ENCODE measurements around the gene TMCC1. TPM values are rescaled to one million over a fixed set of nuclear protein-coding genes. Genes with fewer than 3 reads are reported as not detected.

Gene TMCC1
- 10 to 100 TPM; 12.7 to 14.2 (median 14.1) TPM for total RNA-seq

GRCh38 chr3:129893581-129894070, at the start of gene TMCC1:
TSS of gene TMCC1 (minus strand) at chr3:129893711.
- H3K36me3 Mint-ChIP-seq (ENCODE audit: insufficient read depth), result peaks cover 2% of the 10 kb centered on the region
- peaks cover 40% of the 10 kb centered on the region for H3K4me1 Mint-ChIP-seq (ENCODE audit: low read depth)
- ATAC-seq (peak; percentile 91 to 93), DNase-seq (peak; percentile 88)
- peaks cover 2% of the 10 kb centered on the region for H3K27me3 Mint-ChIP-seq (ENCODE audit: low read depth)
- H3K9me3 Mint-ChIP-seq, result no peaks in the 10 kb centered on the region
- H3K4me3 Mint-ChIP-seq, result peak within 1 kb of the TSS; percentile 89

DNA sequence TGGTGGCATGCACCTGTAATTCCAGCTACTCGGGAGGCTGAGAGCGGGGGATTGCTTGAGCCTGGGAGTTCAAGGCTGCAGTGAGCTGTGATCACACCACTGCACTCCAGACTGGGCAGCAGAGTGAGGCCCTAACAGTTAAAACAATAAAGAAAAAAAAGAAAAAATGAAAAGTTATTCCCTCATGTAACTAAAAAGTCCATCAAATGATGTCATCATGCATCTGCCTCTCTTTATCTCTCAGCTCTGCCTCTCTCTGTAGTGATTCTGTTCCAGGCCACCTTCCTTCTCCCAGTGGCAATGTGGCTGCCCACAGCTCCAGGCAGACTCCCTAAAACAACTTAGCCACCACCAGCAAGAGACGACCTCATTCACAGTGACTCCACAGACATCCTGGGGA, 49.5 kb upstream of the TMCC1 start:
- DNase-seq, result no peak
- no peaks in the 10 kb centered on the region for H3K36me3 Mint-ChIP-seq (ENCODE audit: insufficient read depth)
- ATAC-seq, result no peak
- H3K27me3 Mint-ChIP-seq (ENCODE audit: low read depth), result peaks cover 9% of the 10 kb centered on the region
- H3K4me3 Mint-ChIP-seq, result no peak overlapping the region
- no peaks in the 10 kb centered on the region for H3K4me1 Mint-ChIP-seq (ENCODE audit: low read depth)
- no peaks in the 10 kb centered on the region for H3K9me3 Mint-ChIP-seq

DNA sequence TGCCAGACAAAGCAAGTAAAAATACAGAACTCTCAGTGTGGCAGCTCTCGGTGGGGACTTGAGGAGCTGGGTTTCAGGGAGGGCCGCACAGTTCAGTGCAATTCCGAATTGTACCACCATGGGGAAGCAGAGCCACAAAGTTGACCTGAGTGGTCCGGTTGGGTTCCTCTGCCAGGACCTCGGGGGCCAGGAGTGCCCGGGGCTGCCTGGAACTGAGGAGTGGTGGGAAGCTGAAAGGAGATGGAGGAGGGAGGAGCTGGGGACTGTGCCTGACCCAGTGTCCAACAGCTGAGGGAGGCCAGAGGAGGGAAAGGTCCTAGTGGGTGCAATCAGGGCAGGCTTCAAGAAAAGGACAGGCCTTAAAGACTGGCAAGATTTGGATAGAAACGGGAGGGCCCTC, 48.8 kb upstream of the TMCC1 start:
- DNase-seq (peak; percentile 11), ATAC-seq (peak; percentile 55 to 58)
- Mint-ChIP-seq H3K4me3 (no peak overlapping the region), H3K27me3 (ENCODE audit: low read depth) (peaks cover 7% of the 10 kb centered on the region), H3K9me3 (no peaks in the 10 kb centered on the region), H3K36me3 (ENCODE audit: insufficient read depth) (no peaks in the 10 kb centered on the region), H3K4me1 (ENCODE audit: low read depth) (peaks cover 2% of the 10 kb centered on the region)

GRCh38 chr3:129940086-129940485, 46.6 kb upstream of the TMCC1 start:
- DNase-seq, result no peak
- H3K36me3 Mint-ChIP-seq (ENCODE audit: insufficient read depth), result no peaks in the 10 kb centered on the region

GRCh38 chr3:129938140-129938930, 44.8 kb upstream of the TMCC1 start:
- no peak overlapping the region for H3K4me3 Mint-ChIP-seq
- no peaks in the 10 kb centered on the region for H3K36me3 Mint-ChIP-seq (ENCODE audit: insufficient read depth)
- ATAC-seq (no peak), DNase-seq (no peak)
- peaks cover 9% of the 10 kb centered on the region for H3K4me1 Mint-ChIP-seq (ENCODE audit: low read depth)
- H3K9me3 Mint-ChIP-seq, result no peaks in the 10 kb centered on the region
- peaks cover 5% of the 10 kb centered on the region for H3K27me3 Mint-ChIP-seq (ENCODE audit: low read depth)

More at GRCh38 chr3:129940086-129940485, 46.6 kb upstream of the TMCC1 start:
- H3K4me1 Mint-ChIP-seq (ENCODE audit: low read depth), result peaks cover 7% of the 10 kb centered on the region
- H3K27me3 Mint-ChIP-seq (ENCODE audit: low read depth), result peaks cover 6% of the 10 kb centered on the region
- no peaks in the 10 kb centered on the region for H3K9me3 Mint-ChIP-seq
- H3K4me3 Mint-ChIP-seq, result no peak overlapping the region
- peak; percentile 37 to 44 for ATAC-seq

DNA sequence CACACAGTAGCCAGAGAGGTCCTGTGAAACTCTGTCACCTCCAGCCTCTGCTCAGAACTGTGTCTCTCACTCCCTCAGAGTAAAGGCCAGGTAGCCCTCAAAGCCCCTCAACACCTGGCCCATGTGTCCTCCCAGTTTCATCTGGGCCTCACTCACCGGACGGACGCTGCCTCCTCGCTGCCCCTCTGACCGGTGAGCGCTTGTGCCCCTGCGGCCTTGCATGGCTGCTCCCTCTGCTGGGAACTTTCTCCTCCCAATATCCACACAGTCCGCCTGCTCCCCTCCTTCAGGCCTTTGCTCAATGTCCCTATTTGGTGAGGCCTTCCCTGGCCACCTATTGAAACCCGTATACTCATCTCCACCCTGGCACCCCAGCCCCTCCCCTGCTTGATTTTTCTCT, 44.2 kb upstream of the TMCC1 start:
- Mint-ChIP-seq H3K9me3 (no peaks in the 10 kb centered on the region), H3K4me1 (ENCODE audit: low read depth) (peaks cover 9% of the 10 kb centered on the region), H3K36me3 (ENCODE audit: insufficient read depth) (no peaks in the 10 kb centered on the region), H3K27me3 (ENCODE audit: low read depth) (peaks cover 5% of the 10 kb centered on the region), H3K4me3 (no peak overlapping the region)
- no peak for DNase-seq
- no peak for ATAC-seq

DNA sequence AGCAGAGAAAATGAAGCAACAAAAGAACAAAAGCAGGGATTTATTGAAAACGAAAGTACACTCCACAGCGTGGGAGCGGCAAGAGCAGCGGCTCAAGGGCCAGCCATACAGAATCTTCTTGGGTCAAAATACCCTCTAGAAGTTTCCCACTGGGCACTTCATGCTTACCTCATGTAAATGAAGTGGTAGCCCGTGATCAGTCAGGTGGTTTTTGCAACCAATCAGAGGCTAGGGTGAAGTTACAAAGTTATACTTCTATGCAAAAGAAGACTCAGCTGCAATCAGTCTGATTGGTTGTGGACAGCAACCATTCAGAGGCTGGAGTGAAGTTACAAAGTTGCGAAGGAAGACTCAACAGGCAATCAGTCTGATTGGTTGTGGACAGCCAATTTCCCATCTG, 43.2 kb upstream of the TMCC1 start:
- peaks cover 9% of the 10 kb centered on the region for H3K4me1 Mint-ChIP-seq (ENCODE audit: low read depth)
- ATAC-seq, result peak; percentile 53 to 60
- H3K9me3 Mint-ChIP-seq, result no peaks in the 10 kb centered on the region
- no peak for DNase-seq
- peak overlapping the region; percentile 69 for H3K4me3 Mint-ChIP-seq
- peaks cover 4% of the 10 kb centered on the region for H3K27me3 Mint-ChIP-seq (ENCODE audit: low read depth)
- no peaks in the 10 kb centered on the region for H3K36me3 Mint-ChIP-seq (ENCODE audit: insufficient read depth)

DNA sequence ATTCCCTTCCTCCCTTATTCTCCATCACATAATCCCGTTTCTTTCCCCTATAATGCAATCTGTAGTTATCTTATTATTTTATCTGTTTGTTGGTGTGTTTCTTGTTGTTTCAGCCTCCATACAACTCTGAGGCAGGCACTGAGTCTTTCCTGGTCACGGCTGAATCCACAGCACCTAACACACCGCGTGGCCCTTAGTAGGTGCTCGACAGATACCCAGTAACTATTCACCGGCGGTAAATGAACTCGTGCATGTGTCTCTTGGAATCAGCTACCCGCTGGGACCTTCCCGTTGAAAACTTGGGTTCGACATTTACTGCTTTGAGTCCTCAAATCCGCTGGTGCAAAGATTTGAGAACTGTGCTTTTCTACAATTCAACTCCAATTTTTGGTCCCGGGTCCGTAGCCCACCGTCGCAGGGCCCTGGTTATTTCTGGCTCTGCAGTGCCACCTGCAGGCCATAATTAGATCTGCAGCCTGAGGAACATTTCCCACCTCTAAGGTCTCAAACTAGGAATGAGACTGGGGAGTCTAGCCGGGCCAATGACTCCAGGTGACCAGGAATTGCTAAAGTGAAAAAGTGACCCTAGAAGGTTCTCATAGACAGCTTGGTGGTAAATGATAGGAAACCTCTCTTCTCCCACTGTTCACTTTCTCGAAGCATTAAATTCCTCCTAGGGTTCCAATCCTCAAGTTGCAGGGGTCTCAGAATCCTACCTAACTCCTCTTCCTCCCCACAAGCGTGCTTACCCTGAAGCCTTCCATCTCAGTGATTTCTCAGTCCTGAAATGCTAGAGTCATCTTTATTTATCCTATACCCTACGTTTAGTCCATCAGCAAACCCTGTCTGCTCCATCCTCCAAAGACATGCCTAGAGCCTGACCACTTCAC, 41.0 kb upstream of the TMCC1 start:
- Mint-ChIP-seq H3K27me3 (ENCODE audit: low read depth) (peaks cover 4% of the 10 kb centered on the region), H3K4me3 (no peak overlapping the region), H3K36me3 (ENCODE audit: insufficient read depth) (peaks cover 5% of the 10 kb centered on the region), H3K4me1 (ENCODE audit: low read depth) (peaks cover 9% of the 10 kb centered on the region), H3K9me3 (peaks cover 11% of the 10 kb centered on the region)
- DNase-seq (peak; percentile 14), ATAC-seq (peak in 1 of 2 donors; percentile 55)

GRCh38 chr3:129933471-129933870, 40.0 kb upstream of the TMCC1 start:
- H3K36me3 Mint-ChIP-seq (ENCODE audit: insufficient read depth), result peaks cover 7% of the 10 kb centered on the region

DNA sequence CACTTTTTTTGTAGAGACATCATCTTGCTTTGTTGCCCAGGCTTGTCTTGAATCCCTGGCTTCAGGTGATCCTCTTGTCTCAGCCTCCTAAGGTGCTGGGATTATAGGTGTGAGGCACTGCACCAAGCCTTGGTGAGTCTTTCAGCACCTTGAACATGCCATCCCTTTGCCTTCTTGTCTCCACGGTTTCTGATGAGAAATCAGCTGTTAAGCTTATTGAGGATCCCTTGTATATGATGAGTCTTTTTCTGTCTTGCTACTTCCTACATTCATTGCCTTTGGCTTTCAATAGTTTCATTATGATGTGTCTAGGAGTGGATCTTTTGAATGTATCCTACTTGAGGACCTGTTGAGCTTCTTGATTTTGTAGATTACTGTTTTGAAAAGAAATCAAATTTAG, 35.9 kb upstream of the TMCC1 start:
- Mint-ChIP-seq H3K36me3 (ENCODE audit: insufficient read depth) (peaks cover 7% of the 10 kb centered on the region), H3K27me3 (ENCODE audit: low read depth) (peaks cover 9% of the 10 kb centered on the region), H3K4me1 (ENCODE audit: low read depth) (peaks cover under 1% of the 10 kb centered on the region), H3K4me3 (no peak overlapping the region), H3K9me3 (peaks cover 18% of the 10 kb centered on the region)
- no peak for ATAC-seq
- no peak for DNase-seq

More at GRCh38 chr3:129933471-129933870, 40.0 kb upstream of the TMCC1 start:
- ATAC-seq, result no peak
- no peak for DNase-seq
- Mint-ChIP-seq H3K9me3 (peaks cover 14% of the 10 kb centered on the region), H3K4me1 (ENCODE audit: low read depth) (peaks cover 9% of the 10 kb centered on the region), H3K27me3 (ENCODE audit: low read depth) (peaks cover 4% of the 10 kb centered on the region), H3K4me3 (no peak overlapping the region)

DNA sequence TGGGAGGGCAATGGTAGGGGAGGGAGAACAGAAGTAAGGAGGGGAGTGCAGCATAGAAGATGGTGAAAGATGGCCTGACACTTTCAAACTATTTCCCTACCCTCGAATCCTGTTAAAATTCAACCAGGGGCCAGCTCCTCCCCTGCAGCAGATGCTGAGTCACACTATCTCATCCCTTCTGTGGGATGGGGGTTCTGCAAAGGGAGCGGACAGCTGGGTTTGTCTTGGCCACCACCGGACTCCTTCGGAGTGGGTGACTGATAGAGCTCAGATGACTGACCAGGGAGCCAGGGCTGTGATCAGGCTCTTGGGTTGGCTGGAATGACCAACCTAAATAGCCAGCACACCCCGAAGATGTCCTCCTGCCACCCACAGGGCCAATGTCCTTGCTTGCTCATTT, 33.6 kb upstream of the TMCC1 start:
- peaks cover 22% of the 10 kb centered on the region for H3K9me3 Mint-ChIP-seq
- peaks cover 7% of the 10 kb centered on the region for H3K36me3 Mint-ChIP-seq (ENCODE audit: insufficient read depth)
- no peak overlapping the region for H3K4me3 Mint-ChIP-seq

GRCh38 chr3:129919806-129920205, 26.3 kb upstream of the TMCC1 start:
- Mint-ChIP-seq H3K36me3 (ENCODE audit: insufficient read depth) (no peaks in the 10 kb centered on the region), H3K9me3 (peaks cover 15% of the 10 kb centered on the region), H3K4me3 (no peak overlapping the region), H3K27me3 (ENCODE audit: low read depth) (peaks cover 11% of the 10 kb centered on the region), H3K4me1 (ENCODE audit: low read depth) (peaks cover 1% of the 10 kb centered on the region)
- ATAC-seq (no peak), DNase-seq (no peak)

More for the DNA sequence above, 33.6 kb upstream of the TMCC1 start:
- H3K27me3 Mint-ChIP-seq (ENCODE audit: low read depth), result peaks cover 14% of the 10 kb centered on the region
- DNase-seq, result no peak
- no peak for ATAC-seq
- H3K4me1 Mint-ChIP-seq (ENCODE audit: low read depth), result no peaks in the 10 kb centered on the region

- H3K27me3 Mint-ChIP-seq (ENCODE audit: low read depth), result peaks cover 9% of the 10 kb centered on the region
- ATAC-seq (no peak), DNase-seq (no peak)
- H3K36me3 Mint-ChIP-seq (ENCODE audit: insufficient read depth), result no peaks in the 10 kb centered on the region
- H3K9me3 Mint-ChIP-seq, result peaks cover 16% of the 10 kb centered on the region
- no peak overlapping the region for H3K4me3 Mint-ChIP-seq
- H3K4me1 Mint-ChIP-seq (ENCODE audit: low read depth), result peaks cover 1% of the 10 kb centered on the region
These were observed 25.8 kb upstream of the TMCC1 start for GRCh38 chr3:129919357-129919756.

DNA sequence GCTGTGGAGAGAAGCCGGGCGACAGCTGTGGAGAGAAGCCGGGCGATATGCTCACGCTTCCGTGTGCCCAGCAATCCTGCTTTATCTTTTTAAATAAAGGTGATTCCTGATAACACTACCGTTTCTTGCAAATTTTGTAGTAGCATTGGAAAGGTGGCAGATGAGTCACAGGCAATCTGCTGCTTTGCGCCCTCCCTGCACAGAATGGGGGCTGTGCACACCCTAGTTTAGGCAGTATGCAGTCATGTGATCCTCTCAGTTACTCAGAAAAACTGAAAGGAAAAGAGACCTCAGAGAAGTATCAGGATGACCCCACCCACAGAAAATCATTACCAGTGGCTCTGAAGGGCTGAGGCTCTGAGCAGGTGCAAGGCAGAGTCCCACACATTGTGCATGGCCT, 24.9 kb upstream of the TMCC1 start:
- peaks cover 12% of the 10 kb centered on the region for H3K9me3 Mint-ChIP-seq
- ATAC-seq (no peak), DNase-seq (no peak)
- H3K27me3 Mint-ChIP-seq (ENCODE audit: low read depth), result peaks cover 9% of the 10 kb centered on the region
- H3K4me3 Mint-ChIP-seq, result no peak overlapping the region
- H3K4me1 Mint-ChIP-seq (ENCODE audit: low read depth), result peaks cover 1% of the 10 kb centered on the region
- no peaks in the 10 kb centered on the region for H3K36me3 Mint-ChIP-seq (ENCODE audit: insufficient read depth)
